Ovary (tissue), 9 donors: ENCODE data around the gene TP53I3. TPM values are rescaled to one million over a fixed set of nuclear protein-coding genes. Genes with fewer than 3 reads are reported as not detected.

Source experiments
- DNase-seq, 5 donors: peaks; one replicate each; pipeline ENCODE4 v3.0.0-alpha.2; 2019 to 2020
- H3K27ac ChIP-seq, 2 donors: fragments of 200-600 bp; one replicate each; pipeline versions ENCODE4 v1.5.1 to v1.8.0; 2019 to 2022
- H3K27me3 ChIP-seq: fragments of 200-600 bp; one replicate; pipeline ENCODE4 v1.8.0; 2022
- H3K36me3 ChIP-seq: fragments of 200-600 bp; sonication (generic); one replicate; pipeline ENCODE4 v1.5.1; 2019
- H3K4me1 ChIP-seq: one replicate; pipeline ENCODE4 v1.8.1; 2013; ENCODE audit warnings: mild to moderate bottlenecking, moderate library complexity; ENCODE audit not compliant: insufficient read depth
- H3K4me3 ChIP-seq: fragments of 200-600 bp; sonication (generic); one replicate; pipeline ENCODE4 v1.5.1; 2017
- H3K9me3 ChIP-seq, 2 donors: fragments of 200-600 bp in 1 of 2; sonication (generic) in 1 of 2; one replicate each; pipeline versions ENCODE4 v1.5.1 to v1.8.1; 2013 to 2019; ENCODE audit warnings: mild to moderate bottlenecking in 1 of 2, moderate library complexity in 1 of 2
- CTCF ChIP-seq, 3 donors: fragments of 450-650 bp in 2 of 3; fragments of 200-600 bp in 1 of 3; IDR thresholded peaks; one replicate each; pipeline versions ENCODE4 v1.5.1 to v1.8.0; 2016 to 2022; ENCODE audit warnings: antibody characterized with exemption in 3 of 3, mild to moderate bottlenecking in 1 of 3
- EP300 ChIP-seq: sonication (generic); formaldehyde crosslinking; IDR thresholded peaks from one replicate; pipeline ENCODE4 v1.6.1; 2017; ENCODE audit warnings: antibody characterized with exemption
- POLR2A ChIP-seq: fragments of 450-650 bp; IDR thresholded peaks from one replicate; pipeline ENCODE4 v1.6.1; 2017; ENCODE audit warnings: antibody characterized with exemption, mild to moderate bottlenecking, moderate library complexity
- WGBS, 3 donors: extraction: QIAGEN DNeasy Blood & Tissue Kit in 1 of 3; methylation state at CpG; one replicate each; pipeline versions ENCODE4 v1.1.5 to v1.1.7; 2013 to 2017; 5-methylcytosine and 5-hydroxymethylcytosine counted together
- intact Hi-C, 4 donors: fragments of 100-400 bp; cut with DNase I; formaldehyde crosslinking; loops; one replicate each; pipeline versions ENCODE4 v1.11.0 to v1.15.1; 2022 to 2023
- polyA plus RNA-seq, 2 donors: library from polyadenylated mRNA; stranded (reverse); fragments of 200-250 nt in 1 of 2; fragments of 350-450 nt in 1 of 2; fragmentation: Illumina TruSeq in 1 of 2; extraction: RNeasy Lipid Tissue Mini Kit (QIAGEN cat#74804) in 1 of 2; gene quantifications; one replicate each; pipeline ENCODE4 v1.2.3, GENCODE V29; 2013 to 2014
- total RNA-seq, 7 donors: library from RNA; depleted of rRNA in 2 of 7; stranded (reverse); fragments of >200 nt in 2 of 7; fragmentation: NEBNext Ultra II Directional in 3 of 7; extraction: Animal tissue kit (Norgen Biotek cat#: 25700) in 3 of 7; gene quantifications; one replicate each; pipeline versions ENCODE4 v1.1.0 to v1.2.4, GENCODE V29; 2016 to 2023
- donor health status: DM: no; HTN: no; CAD: no; lungs with moderate emphysema.
- donor health status: DM: no; HTN: no; CAD: no.
- donor health status: Bipolar disorder and iron deficiency.
- donor health status: DM: yes; HTN: yes; CAD: no.
- donor health status: DM: no; HTN: no; CAD: no.
- donor health status: DM: yes; HTN: yes; CAD: no.

Gene TP53I3
- total and polyA plus RNA-seq, 9 donors = 1.6 to 28.1 (median 10.3) TPM

GRCh38 chr2:24107336-24107735, 22.7 kb upstream of the TP53I3 start:
- Histone ChIP-seq H3K9me3 (no peaks in the 10 kb centered on the region), H3K4me3 (no peak overlapping the region), H3K4me1 (peaks cover 7% of the 10 kb centered on the region), H3K27me3 (no peaks in the 10 kb centered on the region), H3K27ac (no peak overlapping the region), H3K36me3 (no peaks in the 10 kb centered on the region)
- 50 to 98% (median 52%) methylated on average over 1 of the region's 1 CpG for WGBS, 3 donors
- intact Hi-C loops = no loop called here
- no peak for DNase-seq
- TF ChIP-seq CTCF (IDR thresholded peaks at IDR 0.05) (no peak), POLR2A (no peak), EP300 (no peak)

- no peak for TF ChIP-seq CTCF (IDR thresholded peaks at IDR 0.05)
- TF ChIP-seq EP300 = no peak
- TF ChIP-seq POLR2A = no peak
- intact Hi-C loops = no loop called here
These were observed 22.2 kb upstream of the TP53I3 start for GRCh38 chr2:24106786-24107185.

GRCh38 chr2:24105816-24106215, 21.2 kb upstream of the TP53I3 start:
- peaks cover 4% of the 10 kb centered on the region for H3K4me1 ChIP-seq
- DNase-seq = no peak
- H3K36me3 ChIP-seq = no peaks in the 10 kb centered on the region
- H3K27ac ChIP-seq = no peak overlapping the region
- no peaks in the 10 kb centered on the region for H3K9me3 ChIP-seq
- H3K4me3 ChIP-seq = no peak overlapping the region
- no peak for TF ChIP-seq POLR2A
- no peak for TF ChIP-seq CTCF (IDR thresholded peaks at IDR 0.05)
- TF ChIP-seq EP300 = no peak
- intact Hi-C loops = no loop called here
- no peaks in the 10 kb centered on the region for H3K27me3 ChIP-seq
- 49 to 50% (median 50%) methylated on average over 2 of the region's 2 CpGs for WGBS, 3 donors

More at GRCh38 chr2:24106786-24107185, 22.2 kb upstream of the TP53I3 start:
- no peak for DNase-seq
- no peaks in the 10 kb centered on the region for H3K36me3 ChIP-seq
- H3K4me1 ChIP-seq = peaks cover 7% of the 10 kb centered on the region
- H3K27me3 ChIP-seq = no peaks in the 10 kb centered on the region
- H3K9me3 ChIP-seq = no peaks in the 10 kb centered on the region
- no peak overlapping the region for H3K4me3 ChIP-seq
- no peak overlapping the region for H3K27ac ChIP-seq

- intact Hi-C loops = no loop called here
- Histone ChIP-seq H3K27ac (no peak overlapping the region), H3K36me3 (no peaks in the 10 kb centered on the region), H3K4me3 (no peak overlapping the region), H3K4me1 (no peaks in the 10 kb centered on the region), H3K27me3 (no peaks in the 10 kb centered on the region), H3K9me3 (no peaks in the 10 kb centered on the region)
- no peak for DNase-seq
- TF ChIP-seq CTCF (IDR thresholded peaks at IDR 0.05) (no peak), EP300 (no peak), POLR2A (no peak)
- 78 to 88% (median 83%) methylated on average over 4 of the region's 4 CpGs for WGBS, 3 donors
These were observed 20.3 kb upstream of the TP53I3 start for GRCh38 chr2:24104906-24105305.
